GM21576 (cell line): ENCODE data around the gene NABP1.

Source experiments
- ATAC-seq: cut with Tn5 transposase; IDR thresholded peaks from one replicate; pipeline ENCODE4 v1.9.1; 2021; ENCODE audit warnings: mild to moderate bottlenecking, moderate library complexity; ENCODE audit not compliant: unreplicated experiment

NABP1 gene

GRCh38 chr2:191646163-191646902, 31.6 kb upstream of the NABP1 start:
- ATAC-seq: no peak

- no peak for ATAC-seq
These were observed 28.4 kb upstream of the NABP1 start for GRCh38 chr2:191649519-191649918.

GRCh38 chr2:191650896-191651773, 26.8 kb upstream of the NABP1 start:
- peak; percentile 97 for ATAC-seq

- no peak for ATAC-seq
These were observed 24.1 kb upstream of the NABP1 start for GRCh38 chr2:191653667-191654391.

DNA sequence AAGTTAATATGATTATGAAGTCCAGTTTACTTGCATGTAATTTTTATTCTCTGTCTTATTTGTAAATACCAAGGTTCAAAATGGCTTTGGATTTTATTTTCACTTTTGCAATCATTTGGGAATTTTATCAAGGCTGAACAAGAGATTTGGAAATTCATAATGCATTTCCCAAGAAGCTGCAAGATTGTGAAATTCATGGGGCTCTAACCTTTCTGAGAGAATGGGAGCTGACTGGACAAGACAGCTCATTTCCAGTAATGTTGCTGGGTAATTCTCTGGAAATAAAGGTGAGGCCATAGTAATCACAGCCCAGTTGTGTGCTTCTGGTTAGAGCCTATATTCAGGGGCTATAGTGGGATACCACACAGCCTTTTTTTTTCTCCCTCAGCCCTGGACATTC, 21.5 kb upstream of the NABP1 start:
- ATAC-seq: no peak

DNA sequence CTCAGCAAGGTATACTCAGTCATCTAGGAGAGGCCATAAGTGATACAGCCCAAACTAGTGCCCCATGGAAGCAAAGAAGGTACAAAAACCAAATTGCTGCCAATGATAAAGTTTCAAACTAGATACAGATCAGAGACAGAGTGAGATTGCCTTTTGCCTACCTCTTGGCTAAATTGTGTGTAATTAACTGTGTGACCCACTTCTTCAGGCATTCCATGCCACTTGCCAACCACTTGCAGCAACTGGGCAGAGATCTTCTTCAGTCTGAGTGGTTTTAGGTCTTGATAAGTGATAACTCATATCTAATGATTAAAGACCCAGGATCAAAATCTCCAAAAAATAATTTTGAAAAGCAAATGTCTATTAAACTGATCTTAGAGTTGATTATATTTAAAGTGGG, 21.1 kb upstream of the NABP1 start:
- no peak for ATAC-seq

- no peak for ATAC-seq
These were observed 20.0 kb upstream of the NABP1 start for GRCh38 chr2:191657977-191658376.

DNA sequence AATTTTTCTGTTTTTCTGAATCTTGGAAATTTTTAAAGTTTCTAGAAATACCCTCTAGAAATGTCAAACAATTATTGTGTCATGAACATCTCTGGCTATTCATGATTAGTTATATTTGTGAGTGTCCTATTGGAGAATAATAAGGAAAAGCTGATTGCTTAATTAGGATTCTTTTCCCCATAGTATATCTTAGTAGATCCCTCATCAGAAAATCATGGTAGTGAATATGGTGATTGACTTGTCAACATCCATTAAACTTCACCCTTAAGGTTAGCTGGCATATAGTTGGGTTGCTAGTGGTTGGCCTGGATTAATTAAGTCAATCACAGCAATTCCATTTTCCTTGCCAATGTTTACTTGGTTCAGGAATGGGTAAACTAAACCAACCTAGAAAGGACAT, 18.7 kb upstream of the NABP1 start:
- no peak for ATAC-seq

DNA sequence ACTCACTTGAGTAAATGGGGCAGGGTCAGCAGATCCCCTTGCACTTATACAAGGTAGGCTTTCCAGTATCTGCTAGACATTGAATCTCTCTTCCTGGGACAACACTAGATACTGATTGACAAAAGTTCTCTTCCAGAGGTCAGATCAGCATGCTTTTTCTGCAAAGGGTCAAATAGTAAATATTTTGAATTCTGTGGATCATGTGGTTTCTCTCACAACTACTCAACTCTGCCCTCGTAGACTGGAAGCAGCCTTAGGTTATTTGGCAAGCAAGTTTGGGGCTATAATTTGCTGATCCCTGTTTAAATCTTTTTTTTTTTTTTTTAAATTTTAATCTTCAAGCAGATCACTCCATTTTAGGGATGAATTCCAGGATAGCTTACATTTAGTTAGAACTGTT, 17.4 kb upstream of the NABP1 start:
- no peak for ATAC-seq

DNA sequence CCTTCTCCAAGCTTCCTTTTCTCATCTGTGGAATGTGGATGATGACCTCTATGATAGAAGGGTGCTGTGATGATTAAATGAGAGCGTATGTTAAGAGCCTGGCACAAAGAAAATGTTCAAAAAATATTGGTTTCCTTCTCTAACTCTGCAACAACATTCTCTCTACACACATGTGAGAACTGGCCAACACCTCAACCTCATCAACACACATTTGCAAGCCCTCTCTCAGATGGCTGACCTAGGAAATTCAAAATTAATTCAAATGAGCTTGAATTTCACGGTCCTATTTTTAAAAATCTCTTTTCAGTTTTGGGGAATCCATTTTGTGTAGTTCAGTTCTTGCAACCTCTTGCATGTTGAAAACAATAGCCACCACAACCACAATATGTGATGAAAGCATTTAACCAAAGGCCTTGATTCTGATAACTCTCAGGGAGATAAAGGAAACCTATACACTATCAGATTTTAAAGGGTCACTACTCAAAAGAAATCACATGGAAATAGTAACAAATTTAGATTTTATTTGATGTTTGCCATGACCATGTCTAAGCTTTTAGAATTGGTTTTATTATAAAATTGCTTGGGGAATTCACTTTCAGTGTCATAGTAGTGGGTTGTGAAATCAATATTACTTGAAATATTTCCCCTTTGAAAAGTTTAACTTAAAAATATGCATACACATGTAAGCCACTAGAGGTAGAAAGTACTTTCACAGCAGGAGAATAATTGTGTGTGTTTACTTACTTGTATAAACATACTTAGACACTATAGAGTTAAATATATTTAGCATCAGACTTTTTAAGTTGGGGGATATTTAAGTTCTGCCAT, 16.6 kb upstream of the NABP1 start:
- no peak for ATAC-seq

DNA sequence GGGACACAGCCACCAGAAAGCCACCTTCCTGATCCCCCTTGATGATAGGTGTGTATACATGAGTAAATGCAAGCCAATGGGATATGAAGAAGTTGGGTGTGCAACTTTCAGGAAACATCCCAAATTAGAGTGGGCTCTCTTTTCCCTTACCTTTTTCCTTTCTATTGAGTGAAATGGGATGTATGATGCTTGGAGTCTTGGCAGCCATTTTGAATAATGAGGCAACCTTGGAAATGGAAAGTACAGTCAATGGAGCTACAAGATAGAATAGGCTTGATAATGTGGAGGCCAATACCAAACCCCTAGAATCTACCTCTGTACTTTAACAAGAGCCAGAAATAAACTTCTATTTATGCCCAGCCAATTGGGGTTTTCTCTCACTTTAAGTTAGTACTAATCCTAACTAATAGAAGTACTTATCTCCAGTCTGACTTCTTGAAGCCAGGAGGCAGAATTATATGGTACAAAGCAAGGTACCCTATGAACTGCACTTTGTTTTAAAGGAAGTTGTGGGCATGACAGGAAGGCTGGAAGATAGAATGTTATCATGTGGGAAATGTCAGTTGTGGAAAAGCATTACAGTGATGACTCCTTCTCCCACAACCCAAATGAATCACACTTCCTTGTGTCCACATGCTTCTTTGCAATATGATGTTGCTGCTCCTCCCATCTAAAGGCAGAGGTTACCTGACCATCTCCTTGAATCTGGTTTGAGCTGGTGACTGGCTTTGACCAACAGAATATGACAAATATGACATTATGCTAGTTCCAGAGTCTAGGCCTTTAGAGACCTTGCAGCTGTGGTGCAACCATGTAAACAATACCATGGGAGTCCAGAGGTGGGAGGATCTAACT, 12.9 kb upstream of the NABP1 start:
- no peak for ATAC-seq

- ATAC-seq: no peak
These were observed 11.7 kb upstream of the NABP1 start for GRCh38 chr2:191666226-191666625.

DNA sequence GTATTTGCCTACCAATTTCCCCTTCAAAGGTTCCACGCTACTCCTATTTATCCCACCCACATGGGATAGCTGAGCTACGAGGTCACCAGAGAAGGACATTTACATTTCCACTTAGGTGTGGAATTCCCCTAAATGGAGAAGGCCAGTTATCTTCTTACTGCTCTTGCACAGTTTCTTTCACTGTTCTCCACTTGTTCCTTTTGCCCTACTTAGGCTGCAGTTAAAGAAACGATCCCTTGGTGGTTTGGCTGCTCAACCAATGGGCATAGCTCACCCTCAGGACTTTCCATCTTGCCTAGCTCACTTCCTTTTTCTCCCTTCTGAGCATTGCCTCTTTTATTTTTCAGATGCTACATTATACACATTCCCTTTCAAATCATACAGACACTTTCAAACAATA, 11.2 kb upstream of the NABP1 start:
- ATAC-seq: peak; percentile 68

GRCh38 chr2:191670076-191670475, 7.9 kb upstream of the NABP1 start:
- peak; percentile 63 for ATAC-seq

DNA sequence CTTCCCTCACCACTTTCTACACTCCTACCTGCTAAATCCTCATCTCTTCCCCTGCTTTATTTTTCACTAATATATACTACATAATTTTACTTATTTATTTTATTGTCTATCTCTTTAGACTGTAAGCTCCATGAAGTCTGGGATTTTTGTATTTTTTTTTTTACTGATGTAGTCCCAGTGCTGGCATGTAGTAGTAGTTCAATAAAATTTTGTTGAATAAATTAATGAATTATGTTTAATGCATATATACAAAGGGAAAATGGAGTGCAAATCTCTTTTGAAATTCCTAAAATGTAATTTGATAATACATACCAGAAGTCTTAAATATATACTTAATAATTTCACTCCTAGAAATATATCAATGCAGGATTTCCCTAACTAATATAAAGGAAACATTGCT, 7.1 kb upstream of the NABP1 start:
- ATAC-seq: no peak

- peak; percentile 63 for ATAC-seq
These were observed 1.9 kb upstream of the NABP1 start for GRCh38 chr2:191675807-191676721.

DNA sequence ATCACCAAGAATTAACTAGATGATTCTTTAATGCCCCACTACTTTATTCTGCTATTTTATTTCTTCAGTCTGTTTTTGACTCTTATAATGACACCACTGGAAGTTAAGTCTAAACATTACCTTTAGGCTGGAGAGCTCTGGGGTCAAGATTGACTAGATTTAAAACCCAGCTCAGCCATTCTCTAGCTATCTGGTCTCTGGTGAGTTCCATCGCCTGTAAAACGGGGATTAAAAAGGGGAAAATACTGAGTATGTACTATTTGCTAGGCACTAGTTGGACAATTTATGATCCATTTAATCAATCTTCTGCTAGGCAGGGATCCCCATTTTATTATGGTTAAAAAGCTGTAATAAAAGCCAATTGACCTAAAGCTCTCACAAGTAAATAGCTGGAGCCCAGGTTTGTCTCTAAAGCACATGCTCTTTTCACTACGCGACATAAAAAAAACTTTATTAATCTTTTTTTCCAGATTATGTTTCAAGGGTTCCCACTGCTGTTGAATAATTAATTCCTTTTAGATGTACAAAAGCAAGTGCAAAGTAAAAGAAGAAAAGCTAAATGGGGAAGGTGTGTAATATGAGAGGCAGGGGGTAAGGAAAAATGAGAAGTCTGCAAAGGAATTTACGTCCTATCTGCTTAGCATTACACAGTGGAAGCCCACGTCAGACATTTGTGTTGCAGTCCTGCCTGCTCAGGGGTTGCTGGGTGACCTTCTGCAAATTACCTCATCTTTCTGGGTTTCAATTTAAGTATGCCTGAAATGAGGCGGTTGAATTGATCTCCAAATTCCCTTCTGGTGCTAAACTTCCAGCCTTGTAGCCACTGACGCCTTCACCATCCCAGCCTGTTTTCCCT, 918 bp upstream of the NABP1 start:
- ATAC-seq: peak; percentile 23
